ENCODE results near the gene TMED7. TPM values are rescaled to one million over a fixed set of nuclear protein-coding genes. Genes with fewer than 3 reads are reported as not detected.

The TMED7 gene
- polyA plus RNA-seq, 3 donors = 18.0 to 24.9 (median 18.1) TPM

Other genes starting within 250 kb of the TMED7 start
- 1 to 10 TPM; 4.2 to 9.7 (median 9.2) TPM for gene FEM1C, start 81.3 kb downstream of the TMED7 start, polyA plus RNA-seq
- gene TICAM2, start 23.6 kb downstream of the TMED7 start, polyA plus RNA-seq = 1 to 10 TPM; 1.1 to 3.0 (median 1.8) TPM
- 100 to 1,000 TPM in 1 of 3 donors, 10 to 100 TPM in 2; 65.9 to 286 (median 68.6) TPM for gene CDO1, start 190.6 kb upstream of the TMED7 start, polyA plus RNA-seq
- gene ATG12, start 215.5 kb upstream of the TMED7 start, polyA plus RNA-seq = 10 to 100 TPM; 21.8 to 32.2 (median 29.7) TPM
- gene AP3S1, start 215.9 kb upstream of the TMED7 start, polyA plus RNA-seq = 100 to 1,000 TPM in 1 of 3 donors, 10 to 100 TPM in 2; 43.0 to 127 (median 44.7) TPM

Data from adipose tissue (tissue), 3 donors.